Upper lobe of left lung (tissue), 4 donors: Measurements from ENCODE around the gene MLLT3.

Experiments used
- EP300 ChIP-seq, 4 donors: sonication (generic); formaldehyde crosslinking; IDR thresholded peaks; one replicate each; pipeline ENCODE4 v1.5.1; 2017; ENCODE audit warnings: antibody characterized with exemption in 4 of 4, control low read depth in 2 of 4
- POLR2A ChIP-seq, 4 donors: fragments of 450-650 bp; IDR thresholded peaks; one replicate each; pipeline ENCODE4 v1.5.1; 2016 to 2017; ENCODE audit warnings: antibody characterized with exemption in 4 of 4, mild to moderate bottlenecking in 2 of 4
- POLR2AphosphoS5 ChIP-seq, 2 donors: sonication (generic); formaldehyde crosslinking; IDR thresholded peaks; one replicate each; pipeline ENCODE4 v1.5.1; 2017; ENCODE audit warnings: antibody characterized with exemption in 2 of 2
- TF ChIP-seq, protein P1 (sequence below), 6 experiments: fragments of 450-650 bp in 4 of 6; fragments of 200-600 bp in 2 of 6; sonication (generic) in 2 of 6; IDR thresholded peaks; one replicate each; pipeline ENCODE4 v1.5.1; 2016 to 2019; ENCODE audit warnings: antibody characterized with exemption in 6 of 6

- TF ChIP-seq, protein P1, sequence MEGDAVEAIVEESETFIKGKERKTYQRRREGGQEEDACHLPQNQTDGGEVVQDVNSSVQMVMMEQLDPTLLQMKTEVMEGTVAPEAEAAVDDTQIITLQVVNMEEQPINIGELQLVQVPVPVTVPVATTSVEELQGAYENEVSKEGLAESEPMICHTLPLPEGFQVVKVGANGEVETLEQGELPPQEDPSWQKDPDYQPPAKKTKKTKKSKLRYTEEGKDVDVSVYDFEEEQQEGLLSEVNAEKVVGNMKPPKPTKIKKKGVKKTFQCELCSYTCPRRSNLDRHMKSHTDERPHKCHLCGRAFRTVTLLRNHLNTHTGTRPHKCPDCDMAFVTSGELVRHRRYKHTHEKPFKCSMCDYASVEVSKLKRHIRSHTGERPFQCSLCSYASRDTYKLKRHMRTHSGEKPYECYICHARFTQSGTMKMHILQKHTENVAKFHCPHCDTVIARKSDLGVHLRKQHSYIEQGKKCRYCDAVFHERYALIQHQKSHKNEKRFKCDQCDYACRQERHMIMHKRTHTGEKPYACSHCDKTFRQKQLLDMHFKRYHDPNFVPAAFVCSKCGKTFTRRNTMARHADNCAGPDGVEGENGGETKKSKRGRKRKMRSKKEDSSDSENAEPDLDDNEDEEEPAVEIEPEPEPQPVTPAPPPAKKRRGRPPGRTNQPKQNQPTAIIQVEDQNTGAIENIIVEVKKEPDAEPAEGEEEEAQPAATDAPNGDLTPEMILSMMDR (IDR thresholded peaks at IDR 0.05) = no peak
- no peak for TF ChIP-seq POLR2A (IDR thresholded peaks at IDR 0.05)
- TF ChIP-seq EP300 (IDR thresholded peaks at IDR 0.05) = no peak
- TF ChIP-seq POLR2AphosphoS5 (IDR thresholded peaks at IDR 0.05) = no peak
These were observed 13.7 kb downstream of the MLLT3 start for GRCh38 chr9:20608582-20608981.
